PC-9 (cell line): ENCODE data around the gene FAM98B. TPM values are rescaled to one million over a fixed set of nuclear protein-coding genes. Genes with fewer than 3 reads are reported as not detected.

Experiments
- BruUV-seq: library from RNA; stranded (reverse); fragments of 400-500 nt; replicated peaks from 2 replicates; lab custom pipeline; 2021; lab: Mats Ljungman, UMichigan
- CTCF ChIA-PET: fragments of 300-600 bp; sonication (Branson Sonifier 250); formaldehyde crosslinking; loops from one replicate; lab custom pipeline; 2022; ENCODE audit warnings: antibody characterized with exemption; lab: Charles Lee
- POLR2A ChIA-PET: fragments of 300-600 bp; sonication (Branson Sonifier 250); formaldehyde crosslinking; loops from one replicate; lab custom pipeline; 2022; ENCODE audit warnings: antibody characterized with exemption; ENCODE audit not compliant: unreplicated experiment; lab: Charles Lee
- DNase-seq, 2 experiments: peaks; one replicate each; pipeline versions ENCODE4 v3.0.0 to v3.0.0-alpha.2; 2015 to 2022; ENCODE audit warnings: mixed read lengths in 1 of 2
- H2AFZ ChIP-seq: fragments of 200-600 bp; sonication (generic); 2 replicates; pipeline ENCODE4 v1.8.1; 2017; ENCODE audit warnings: antibody characterized with exemption
- H3F3A ChIP-seq: fragments of 200-600 bp; sonication (generic); 2 replicates; pipeline ENCODE4 v1.8.1; 2017; ENCODE audit warnings: antibody characterized with exemption, mild to moderate bottlenecking, low read depth; ENCODE audit not compliant: insufficient read depth
- H3K27ac ChIP-seq: fragments of 200-600 bp; sonication (generic); 2 replicates; pipeline ENCODE4 v1.6.1; 2016; ENCODE audit warnings: mixed run types
- H3K27me3 ChIP-seq: fragments of 200-600 bp; sonication (generic); 2 replicates; pipeline ENCODE4 v1.6.1; 2016; ENCODE audit warnings: low read depth, mixed run types; ENCODE audit not compliant: insufficient read depth
- H3K36me3 ChIP-seq: fragments of 200-600 bp; sonication (generic); 2 replicates; pipeline ENCODE4 v1.6.1; 2016; ENCODE audit warnings: low read depth, mixed run types
- H3K4me1 ChIP-seq: fragments of 200-600 bp; sonication (generic); replicated peaks from 2 replicates; pipeline ENCODE4 v1.6.1; 2016; ENCODE audit warnings: mixed run types; ENCODE audit not compliant: insufficient read depth
- H3K4me2 ChIP-seq: fragments of 200-600 bp; sonication (generic); 2 replicates; pipeline ENCODE4 v1.6.1; 2017; ENCODE audit warnings: mixed run types
- H3K4me3 ChIP-seq: fragments of 200-600 bp; sonication (generic); 2 replicates; pipeline ENCODE4 v1.6.1; 2016; ENCODE audit warnings: mixed run types
- H3K79me2 ChIP-seq: fragments of 200-600 bp; sonication (generic); 2 replicates; pipeline ENCODE4 v1.6.1; 2017; ENCODE audit warnings: low read depth, mixed run types
- H3K9me2 ChIP-seq: fragments of 200-600 bp; sonication (generic); 2 replicates; pipeline ENCODE4 v1.8.1; 2017; ENCODE audit warnings: mild to moderate bottlenecking; ENCODE audit not compliant: insufficient read depth
- H3K9me3 ChIP-seq: fragments of 200-600 bp; sonication (generic); 2 replicates; pipeline ENCODE4 v1.8.1; 2016; ENCODE audit warnings: low read depth; ENCODE audit not compliant: insufficient read depth
- H4K20me1 ChIP-seq: fragments of 200-600 bp; sonication (generic); 2 replicates; pipeline ENCODE4 v1.8.1; 2017; ENCODE audit not compliant: insufficient read depth
- CTCF ChIP-seq: fragments of 200-600 bp; sonication (generic); conservative IDR thresholded peaks from 2 replicates; pipeline ENCODE4 v1.6.1; 2017; ENCODE audit warnings: mixed run types, antibody characterized with exemption, mild to moderate bottlenecking, moderate library complexity
- EZH2 ChIP-seq: fragments of 200-600 bp; sonication (generic); IDR thresholded peaks from 2 replicates; pipeline ENCODE4 v1.8.0; 2017; ENCODE audit warnings: antibody characterized with exemption, low read depth
- intact Hi-C: fragments of 100-400 bp; cut with micrococcal nuclease; formaldehyde crosslinking; loops from one replicate; pipeline ENCODE4 v1.10.0; 2022; ENCODE audit not compliant: unreplicated experiment
- total RNA-seq: library from RNA; stranded (reverse); gene quantifications from 2 replicates; pipeline ENCODE4 v1.2.3, GENCODE V29; 2021

The FAM98B gene
- total RNA-seq, 1 experiment from 2014 or later: 34.7 TPM

- Histone ChIP-seq H3K4me2 (peak overlapping the region; percentile 98), H3K9me3 (no peaks in the 10 kb centered on the region), H3K4me3 (peak overlapping the region; percentile 67), H4K20me1 (no peaks in the 10 kb centered on the region; the same call in 1 of the 2 replicates), H3K27me3 (no peaks in the 10 kb centered on the region), H3F3A (peaks cover 8% of the 10 kb centered on the region; the same call in 1 of the 2 replicates), H3K79me2 (peaks cover 39% of the 10 kb centered on the region), H3K4me1 (peaks cover 16% of the 10 kb centered on the region), H3K9me2 (no peaks in the 10 kb centered on the region), H3K27ac (peak overlapping the region; percentile 71), H3K36me3 (no peaks in the 10 kb centered on the region), H2AFZ (peak overlapping the region; percentile 81)
- ChIA-PET POLR2A (interaction anchor here (2.0 kb wide), 1 partner anchor 14 kb away, joined by 10 read pairs; no protein-coding TSS in a partner anchor), CTCF (interaction anchor here (1.6 to 2.2 kb wide), 2 partner anchors 14 to 244 kb away, joined by 4 to 10 read pairs; no protein-coding TSS in a partner anchor)
- TF ChIP-seq CTCF (no peak), EZH2 (no peak)
- intact Hi-C loops: no loop called here
- no TSS peak for BruUV-seq
- no peak for DNase-seq
Observed at GRCh38 chr15:38454696-38455090, 766 bp downstream of the FAM98B start.

DNA sequence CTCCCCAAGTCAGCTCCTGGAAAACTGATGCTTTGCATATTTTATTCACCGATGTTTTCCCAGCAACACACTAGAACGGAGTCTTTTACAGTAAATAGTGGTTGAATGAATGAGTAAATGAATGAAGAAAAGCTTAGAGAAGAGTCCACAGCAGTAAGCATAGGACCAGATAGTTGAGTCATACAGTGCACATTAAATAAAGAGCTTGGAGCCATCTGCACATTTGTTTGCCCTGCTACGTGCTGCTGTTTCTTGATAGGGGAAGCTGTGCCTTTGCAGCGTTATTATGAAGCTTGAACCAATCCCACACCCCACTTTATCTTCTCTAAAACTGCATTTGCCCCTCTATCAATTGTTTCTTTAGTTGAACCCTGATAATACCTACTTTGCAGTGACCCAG is 1.2 kb downstream of the FAM98B start:
- H3K4me1 ChIP-seq: peaks cover 16% of the 10 kb centered on the region
- peaks cover 43% of the 10 kb centered on the region for H3K79me2 ChIP-seq
- no peaks in the 10 kb centered on the region for H3K9me2 ChIP-seq
- POLR2A ChIA-PET: interaction anchor here (2.0 kb wide), 1 partner anchor 15 kb away, joined by 10 read pairs; no protein-coding TSS in a partner anchor
- BruUV-seq: no TSS peak
- H3K36me3 ChIP-seq: no peaks in the 10 kb centered on the region
- H3K4me3 ChIP-seq: peak overlapping the region; percentile 67
- H3K4me2 ChIP-seq: peak overlapping the region; percentile 98
- H3K27ac ChIP-seq: 0 out of 2 replicates have a peak overlapping the region, but pooled peaks have one; percentile 71
- TF ChIP-seq EZH2 (no peak), CTCF (no peak)
- H2AFZ ChIP-seq: peak overlapping the region; percentile 81
- H3K9me3 ChIP-seq: no peaks in the 10 kb centered on the region
- H3F3A ChIP-seq: peaks cover 8% of the 10 kb centered on the region; the same call in 1 of the 2 replicates
- no peaks in the 10 kb centered on the region; the same call in 1 of the 2 replicates for H4K20me1 ChIP-seq
- H3K27me3 ChIP-seq: no peaks in the 10 kb centered on the region
- DNase-seq: no peak
- CTCF ChIA-PET: interaction anchor here (1.6 to 2.2 kb wide), 2 partner anchors 15 to 244 kb away, joined by 4 to 10 read pairs; no protein-coding TSS in a partner anchor
- intact Hi-C loops: no loop called here

GRCh38 chr15:38458646-38459045 is 4.7 kb downstream of the FAM98B start:
- intact Hi-C loops: no loop called here
- Histone ChIP-seq H3K27me3 (no peaks in the 10 kb centered on the region), H3K4me1 (peaks cover 10% of the 10 kb centered on the region), H3K9me3 (no peaks in the 10 kb centered on the region), H3F3A (peaks cover 8% of the 10 kb centered on the region; the same call in 1 of the 2 replicates), H3K4me3 (no peak overlapping the region), H3K79me2 (peaks cover 62% of the 10 kb centered on the region), H3K27ac (no peak overlapping the region), H4K20me1 (peaks cover 4% of the 10 kb centered on the region), H3K4me2 (no peak overlapping the region), H3K9me2 (no peaks in the 10 kb centered on the region), H3K36me3 (no peaks in the 10 kb centered on the region), H2AFZ (no peak overlapping the region)
- DNase-seq: no peak
- CTCF ChIA-PET: no interaction called here
- BruUV-seq: no TSS peak
- TF ChIP-seq EZH2: no peak
- TF ChIP-seq CTCF: no peak
- POLR2A ChIA-PET: no interaction called here
